HG03095 (cell line): ENCODE measurements around the gene RPS3.
"Not testable (repeated sequence)": the region's sequence is repeated elsewhere in the genome, so short reads cannot be mapped to it uniquely, and the experiment has no call there.

Source experiments
- ATAC-seq: cut with Tn5 transposase; IDR thresholded peaks from one replicate; pipeline ENCODE4 v1.9.1; 2021; ENCODE audit warnings: moderate library complexity; ENCODE audit not compliant: unreplicated experiment

Gene RPS3

GRCh38 chr11:75378776-75379175 is 20.5 kb upstream of the RPS3 start:
- ATAC-seq: not testable (repeated sequence)

- ATAC-seq: no peak
These were observed 19.1 kb upstream of the RPS3 start for GRCh38 chr11:75380245-75380644.

- no peak for ATAC-seq
These were observed 18.4 kb upstream of the RPS3 start for GRCh38 chr11:75380716-75381420.

GRCh38 chr11:75383246-75383645 is 16.1 kb upstream of the RPS3 start:
- ATAC-seq: no peak

GRCh38 chr11:75384438-75385080 is 14.8 kb upstream of the RPS3 start:
- ATAC-seq: no peak

- no peak for ATAC-seq
These were observed 12.2 kb upstream of the RPS3 start for GRCh38 chr11:75386942-75387630.

- ATAC-seq: no peak
These were observed 11.5 kb upstream of the RPS3 start for GRCh38 chr11:75387736-75388294.

- no peak for ATAC-seq
These were observed 10.7 kb upstream of the RPS3 start for GRCh38 chr11:75388386-75389275.

GRCh38 chr11:75389276-75389605 is 10.1 kb upstream of the RPS3 start:
- no peak for ATAC-seq

- no peak for ATAC-seq
These were observed 9.4 kb upstream of the RPS3 start for GRCh38 chr11:75389925-75390324.

- ATAC-seq: no peak
These were observed 5.1 kb upstream of the RPS3 start for GRCh38 chr11:75394085-75394840.

- no peak for ATAC-seq
These were observed 412 bp upstream of the RPS3 start for GRCh38 chr11:75398906-75399305.

GRCh38 chr11:75400146-75400865 is 988 bp downstream of the RPS3 start:
- ATAC-seq: no peak

GRCh38 chr11:75402002-75402773 is 2.9 kb downstream of the RPS3 start:
- ATAC-seq: no peak

GRCh38 chr11:75403037-75403436 is 3.7 kb downstream of the RPS3 start:
- ATAC-seq: no peak

GRCh38 chr11:75403983-75404658 is 4.8 kb downstream of the RPS3 start:
- no peak for ATAC-seq

- no peak for ATAC-seq
These were observed 7.0 kb downstream of the RPS3 start for GRCh38 chr11:75406338-75406777.

GRCh38 chr11:75408957-75409219 is 9.6 kb downstream of the RPS3 start:
- no peak for ATAC-seq
